Daoy (cell line): ENCODE results near the gene TFAP2E. TPM values are rescaled to one million over a fixed set of nuclear protein-coding genes. Genes with fewer than 3 reads are reported as not detected.
A peak's percentile ranks its signal among the peaks of the same experiment; 100 is the strongest.

ENCODE experiments used
- DNase-seq: peaks from one replicate; pipeline ENCODE4 v3.0.0-alpha.2; 2015; ENCODE audit warnings: low read depth
- total RNA-seq: library from RNA; depleted of rRNA; stranded (reverse); fragments of >200 nt; shearing (Covaris generic); gene quantifications from 2 replicates; pipeline ENCODE4 v1.2.3, GENCODE V29; 2014

TFAP2E gene
- total RNA-seq, 1 experiment from 2014 or later: 0.06 TPM

GRCh38 chr1:35557118-35557610 lies 15.9 kb upstream of the TFAP2E start, which contains the start of gene KIAA0319L:
KIAA0319L (minus strand) TSS chr1:35557403; CDS start chr1:35554491, 2,912 bp downstream.
- no peak for DNase-seq

- peak; percentile 99 for DNase-seq
Measured at GRCh38 chr1:35557611-35558373, 15.3 kb upstream of the TFAP2E start, which contains the start of gene NCDN. NCDN (plus strand) TSS chr1:35557799; CDS start chr1:35558191, 392 bp downstream.

GRCh38 chr1:35558374-35559316 lies 14.5 kb upstream of the TFAP2E start:
- DNase-seq: no peak

GRCh38 chr1:35559317-35559944 lies 13.7 kb upstream of the TFAP2E start:
- DNase-seq: no peak

DNA sequence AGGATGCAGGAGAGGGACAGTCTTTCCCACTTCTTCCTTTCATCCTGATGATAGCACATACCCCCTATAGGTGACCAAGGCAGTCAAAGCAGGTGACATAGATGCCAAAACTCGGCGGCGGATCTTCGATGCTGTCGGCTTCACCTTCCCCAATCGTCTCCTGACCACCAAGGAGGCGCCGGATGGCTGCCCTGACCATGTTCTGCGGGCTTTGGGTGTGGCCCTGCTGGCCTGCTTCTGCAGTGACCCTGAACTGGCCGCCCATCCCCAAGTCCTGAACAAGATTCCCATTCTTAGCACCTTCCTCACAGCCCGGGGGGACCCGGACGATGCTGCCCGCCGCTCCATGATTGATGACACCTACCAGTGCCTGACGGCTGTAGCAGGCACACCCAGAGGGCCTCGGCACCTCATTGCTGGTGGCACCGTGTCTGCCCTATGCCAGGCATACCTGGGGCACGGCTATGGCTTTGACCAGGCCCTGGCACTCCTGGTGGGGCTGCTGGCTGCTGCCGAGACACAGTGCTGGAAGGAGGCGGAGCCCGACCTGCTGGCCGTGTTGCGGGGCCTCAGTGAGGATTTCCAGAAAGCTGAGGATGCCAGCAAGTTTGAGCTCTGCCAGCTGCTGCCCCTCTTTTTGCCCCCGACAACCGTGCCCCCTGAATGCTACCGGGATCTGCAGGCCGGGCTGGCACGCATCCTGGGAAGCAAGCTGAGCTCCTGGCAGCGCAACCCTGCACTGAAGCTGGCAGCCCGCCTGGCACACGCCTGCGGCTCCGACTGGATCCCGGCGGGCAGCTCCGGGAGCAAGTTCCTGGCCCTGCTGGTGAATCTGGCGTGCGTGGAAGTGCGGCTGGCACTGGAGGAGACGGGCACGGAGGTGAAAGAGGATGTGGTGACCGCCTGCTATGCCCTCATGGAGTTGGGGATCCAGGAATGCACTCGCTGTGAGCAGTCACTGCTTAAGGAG lies 12.6 kb upstream of the TFAP2E start:
- DNase-seq: no peak

DNA sequence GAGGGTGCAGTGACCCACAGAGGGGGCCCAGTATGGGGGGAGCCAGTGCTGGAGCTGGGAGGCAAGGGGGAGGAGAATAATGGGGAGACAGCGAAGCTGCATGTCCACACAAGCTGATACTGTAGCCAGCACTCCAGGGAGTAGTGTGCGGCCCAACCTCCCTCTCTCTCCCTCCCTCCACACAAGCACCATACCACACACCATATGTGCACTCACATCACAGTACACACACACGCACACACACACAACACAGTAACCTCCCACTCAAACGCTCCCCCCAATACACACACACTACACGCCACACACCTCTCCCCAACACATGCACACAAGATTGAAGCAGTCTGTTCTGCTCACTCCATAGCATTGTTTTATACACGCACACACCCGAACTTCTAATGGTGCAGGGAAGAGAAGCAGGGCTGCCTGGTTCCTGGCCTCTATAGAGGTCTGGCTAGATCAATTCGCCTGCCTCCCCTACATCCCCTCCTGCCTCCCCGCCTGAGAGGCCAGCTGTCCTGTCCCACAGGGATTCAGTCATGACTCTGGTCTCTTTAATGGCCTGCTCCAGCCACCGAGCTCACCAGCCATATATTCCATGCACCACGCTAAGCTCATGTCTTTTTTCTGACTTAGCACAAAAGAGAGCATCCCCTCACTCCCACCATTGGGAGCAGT lies 11.7 kb upstream of the TFAP2E start:
- no peak for DNase-seq

GRCh38 chr1:35561972-35562680 lies 11.0 kb upstream of the TFAP2E start:
- no peak for DNase-seq

DNA sequence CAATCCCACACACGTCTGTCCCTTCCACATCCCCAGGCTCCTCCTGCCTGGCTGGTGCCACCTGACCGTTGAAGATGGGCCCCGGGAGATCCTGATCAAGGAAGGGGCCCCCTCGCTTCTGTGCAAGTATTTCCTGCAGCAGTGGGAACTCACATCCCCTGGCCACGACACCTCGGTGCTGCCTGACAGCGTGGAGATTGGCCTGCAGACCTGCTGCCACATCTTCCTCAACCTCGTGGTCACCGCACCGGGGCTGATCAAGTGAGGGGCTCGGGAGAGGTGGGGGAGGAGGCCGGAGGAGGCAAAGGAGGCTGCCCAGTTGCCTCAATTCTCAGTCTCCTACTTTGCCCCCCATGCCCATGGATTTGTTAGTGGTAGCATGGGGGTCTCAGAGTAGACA lies 9.9 kb upstream of the TFAP2E start:
- DNase-seq: no peak

DNA sequence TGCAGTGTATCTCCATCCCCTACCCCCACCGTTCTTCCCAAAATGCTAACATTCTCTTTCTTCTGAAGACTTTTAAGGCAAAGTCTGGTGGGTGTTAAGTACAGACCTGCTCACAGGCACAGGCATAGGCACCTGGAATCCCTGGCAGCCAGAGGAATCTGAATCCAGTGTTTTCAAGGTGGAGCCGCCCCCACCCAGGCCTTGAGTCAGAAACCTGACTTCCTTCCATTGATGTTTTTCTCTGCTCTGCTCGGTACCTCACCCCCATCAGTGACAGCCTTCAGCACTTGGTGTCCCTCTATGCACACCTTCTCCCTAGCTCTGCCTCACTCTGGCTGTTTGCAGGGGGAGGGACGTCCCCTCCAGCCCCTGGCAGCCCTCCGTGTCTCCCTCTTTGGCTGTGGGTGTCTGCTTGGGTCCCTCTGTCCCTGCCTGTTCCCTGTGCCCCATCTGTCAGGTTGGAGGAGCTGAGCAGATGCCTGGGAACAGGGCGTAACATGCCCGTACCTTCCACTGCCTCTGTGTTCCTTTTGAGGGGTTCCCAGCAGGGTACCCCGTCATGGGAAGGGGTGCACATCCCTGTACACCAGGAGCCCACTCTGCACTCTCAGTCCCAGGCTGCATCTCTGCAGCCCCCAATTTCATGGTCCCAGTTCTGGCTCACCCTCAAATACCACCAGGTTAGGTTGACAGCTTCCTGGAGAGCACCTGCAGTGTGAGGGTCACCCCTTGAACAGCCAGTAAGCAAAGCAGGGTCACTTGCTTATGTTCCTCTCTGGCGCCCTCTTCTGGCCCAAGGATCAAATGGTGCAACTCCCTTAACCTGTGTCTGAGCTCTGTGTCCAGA lies 8.9 kb upstream of the TFAP2E start:
- DNase-seq: peak; percentile 83

GRCh38 chr1:35564884-35565741 lies 8.0 kb upstream of the TFAP2E start:
- DNase-seq: no peak

GRCh38 chr1:35565742-35566133 lies 7.4 kb upstream of the TFAP2E start:
- DNase-seq: no peak

- no peak for DNase-seq
Measured at GRCh38 chr1:35567947-35568558, 5.1 kb upstream of the TFAP2E start.

DNA sequence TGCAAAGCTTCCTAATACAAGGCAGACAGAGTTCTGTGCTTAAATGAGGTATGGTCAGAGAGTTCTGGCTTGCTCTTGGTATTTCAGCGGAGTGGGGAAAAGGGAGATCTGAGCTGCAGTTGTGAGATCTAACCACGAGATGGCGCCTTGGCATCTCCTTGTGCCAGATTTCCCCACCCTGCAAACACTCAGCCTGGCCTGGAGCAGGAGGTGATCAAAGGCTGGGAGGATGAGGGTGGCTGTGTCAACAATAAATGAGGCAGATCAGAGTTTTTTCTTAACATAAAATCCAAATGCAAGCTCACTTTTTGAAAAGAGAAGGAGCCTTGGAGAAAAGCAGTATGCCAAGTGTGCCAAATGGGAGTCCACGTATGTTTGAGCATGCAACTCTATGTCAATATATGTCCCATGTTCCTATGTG lies 4.1 kb upstream of the TFAP2E start:
- DNase-seq: peak; percentile 73

GRCh38 chr1:35569936-35570335 lies 3.2 kb upstream of the TFAP2E start:
- DNase-seq: no peak

GRCh38 chr1:35570589-35571137 lies 2.5 kb upstream of the TFAP2E start:
- DNase-seq: peak; percentile 47

- DNase-seq: no peak
Measured at GRCh38 chr1:35571263-35571662, 1.9 kb upstream of the TFAP2E start.

- DNase-seq: no peak
Measured at GRCh38 chr1:35572296-35572695, 818 bp upstream of the TFAP2E start.
